MM.1S (cell line): ENCODE data around the gene SNCAIP.

Source experiments
- DNase-seq: peaks from one replicate; pipeline ENCODE4 v3.0.0-alpha.2; 2015
- H2AFZ ChIP-seq: fragments of 300-600 bp; sonication (generic); 2 replicates; pipeline ENCODE4 v1.6.0; 2016; ENCODE audit warnings: antibody characterized with exemption, low read length
- H3F3A ChIP-seq: fragments of 300-600 bp; sonication (generic); 2 replicates; pipeline ENCODE4 v1.6.1; 2016; ENCODE audit warnings: mild to moderate bottlenecking, antibody characterized with exemption, low read length, moderate library complexity, mixed read lengths; ENCODE audit not compliant: insufficient read depth
- H3K27ac ChIP-seq: fragments of 300-600 bp; sonication (generic); 2 replicates; pipeline ENCODE4 v1.5.1; 2016; ENCODE audit warnings: mild to moderate bottlenecking, low read length
- H3K27me3 ChIP-seq: fragments of 300-600 bp; sonication (generic); replicated peaks from 2 replicates; pipeline ENCODE4 v1.6.0; 2016; ENCODE audit warnings: low read length; ENCODE audit not compliant: insufficient read depth
- H3K36me3 ChIP-seq: fragments of 300-600 bp; sonication (generic); replicated peaks from 2 replicates; pipeline ENCODE4 v1.6.1; 2016; ENCODE audit warnings: mild to moderate bottlenecking, low read length, mixed read lengths; ENCODE audit not compliant: insufficient read depth
- H3K4me1 ChIP-seq: fragments of 300-600 bp; sonication (generic); 2 replicates; pipeline ENCODE4 v1.6.1; 2016; ENCODE audit warnings: low read length, mixed read lengths
- H3K4me2 ChIP-seq: fragments of 300-600 bp; sonication (generic); 2 replicates; pipeline ENCODE4 v1.6.0; 2016; ENCODE audit warnings: low read depth, low read length
- H3K4me3 ChIP-seq: fragments of 300-600 bp; sonication (generic); 2 replicates; pipeline ENCODE4 v1.5.1; 2016; ENCODE audit warnings: low read length, mixed read lengths
- H3K79me2 ChIP-seq: fragments of 300-600 bp; sonication (generic); 2 replicates; pipeline ENCODE4 v1.6.1; 2016; ENCODE audit warnings: mixed run types, low read length, mixed read lengths
- H3K9ac ChIP-seq: fragments of 300-600 bp; sonication (generic); 2 replicates; pipeline ENCODE4 v1.6.1; 2016; ENCODE audit warnings: low read length, mixed read lengths
- H3K9me2 ChIP-seq: fragments of 300-600 bp; sonication (generic); replicated peaks from 2 replicates; pipeline ENCODE4 v1.6.1; 2016; ENCODE audit warnings: mild to moderate bottlenecking, low read length, mixed read lengths; ENCODE audit not compliant: insufficient read depth
- H3K9me3 ChIP-seq: fragments of 300-600 bp; sonication (generic); replicated peaks from 2 replicates; pipeline ENCODE4 v1.6.1; 2016; ENCODE audit warnings: mild to moderate bottlenecking, low read length, mixed read lengths; ENCODE audit not compliant: insufficient read depth
- H4K20me1 ChIP-seq: fragments of 300-600 bp; sonication (generic); 2 replicates; pipeline ENCODE4 v1.6.1; 2016; ENCODE audit warnings: mild to moderate bottlenecking, low read length, moderate library complexity, mixed read lengths; ENCODE audit not compliant: insufficient read depth
- EZH2 ChIP-seq: fragments of 300-600 bp; sonication (generic); optimal IDR thresholded peaks from 2 replicates; pipeline ENCODE3; 2017; ENCODE audit warnings: low read depth, mild to moderate bottlenecking, antibody characterized with exemption, low read length, mixed read lengths
- EZH2phosphoT487 ChIP-seq: fragments of 300-600 bp; sonication (generic); IDR thresholded peaks from 2 replicates; pipeline ENCODE4 v1.6.1; 2018; ENCODE audit warnings: antibody characterized with exemption, low read length
- TF ChIP-seq, protein P1 (sequence below): fragments of 300-600 bp; sonication (generic); IDR thresholded peaks from 2 replicates; pipeline ENCODE4 v1.5.1; 2016; ENCODE audit warnings: antibody characterized with exemption, low read length, mixed read lengths

The SNCAIP gene

GRCh38 chr5:122507581-122507980, 195.5 kb downstream of the SNCAIP start:
- H3K4me3 ChIP-seq, result no peak overlapping the region
- H3K9ac ChIP-seq, result no peak overlapping the region
- H3K4me1 ChIP-seq, result no peaks in the 10 kb centered on the region
- H3K36me3 ChIP-seq, result no peaks in the 10 kb centered on the region
- H3K27ac ChIP-seq, result no peak overlapping the region
- no peaks in the 10 kb centered on the region for H4K20me1 ChIP-seq
- no peak overlapping the region for H3K4me2 ChIP-seq
- TF ChIP-seq EZH2, result no peak
- TF ChIP-seq, protein P1, sequence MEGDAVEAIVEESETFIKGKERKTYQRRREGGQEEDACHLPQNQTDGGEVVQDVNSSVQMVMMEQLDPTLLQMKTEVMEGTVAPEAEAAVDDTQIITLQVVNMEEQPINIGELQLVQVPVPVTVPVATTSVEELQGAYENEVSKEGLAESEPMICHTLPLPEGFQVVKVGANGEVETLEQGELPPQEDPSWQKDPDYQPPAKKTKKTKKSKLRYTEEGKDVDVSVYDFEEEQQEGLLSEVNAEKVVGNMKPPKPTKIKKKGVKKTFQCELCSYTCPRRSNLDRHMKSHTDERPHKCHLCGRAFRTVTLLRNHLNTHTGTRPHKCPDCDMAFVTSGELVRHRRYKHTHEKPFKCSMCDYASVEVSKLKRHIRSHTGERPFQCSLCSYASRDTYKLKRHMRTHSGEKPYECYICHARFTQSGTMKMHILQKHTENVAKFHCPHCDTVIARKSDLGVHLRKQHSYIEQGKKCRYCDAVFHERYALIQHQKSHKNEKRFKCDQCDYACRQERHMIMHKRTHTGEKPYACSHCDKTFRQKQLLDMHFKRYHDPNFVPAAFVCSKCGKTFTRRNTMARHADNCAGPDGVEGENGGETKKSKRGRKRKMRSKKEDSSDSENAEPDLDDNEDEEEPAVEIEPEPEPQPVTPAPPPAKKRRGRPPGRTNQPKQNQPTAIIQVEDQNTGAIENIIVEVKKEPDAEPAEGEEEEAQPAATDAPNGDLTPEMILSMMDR, result no peak
- TF ChIP-seq EZH2phosphoT487, result no peak
- H2AFZ ChIP-seq, result no peak overlapping the region
- H3F3A ChIP-seq, result no peaks in the 10 kb centered on the region
- H3K9me2 ChIP-seq, result no peaks in the 10 kb centered on the region
- DNase-seq, result no peak
- H3K27me3 ChIP-seq, result no peaks in the 10 kb centered on the region
- H3K79me2 ChIP-seq, result no peaks in the 10 kb centered on the region
- H3K9me3 ChIP-seq, result no peaks in the 10 kb centered on the region

- Histone ChIP-seq H3K27ac (no peak overlapping the region), H3K27me3 (no peaks in the 10 kb centered on the region), H3K79me2 (no peaks in the 10 kb centered on the region), H3K4me2 (no peak overlapping the region), H4K20me1 (no peaks in the 10 kb centered on the region), H3K4me1 (no peaks in the 10 kb centered on the region), H3K9me3 (no peaks in the 10 kb centered on the region), H3F3A (no peaks in the 10 kb centered on the region), H3K4me3 (no peak overlapping the region), H3K9me2 (no peaks in the 10 kb centered on the region), H3K36me3 (no peaks in the 10 kb centered on the region), H3K9ac (no peak overlapping the region), H2AFZ (no peak overlapping the region)
- TF ChIP-seq EZH2 (no peak), EZH2phosphoT487 (no peak)
- TF ChIP-seq, protein P1, result no peak
- DNase-seq, result no peak
Measured at GRCh38 chr5:122508623-122509022, 196.6 kb downstream of the SNCAIP start.
